C4-2B (cell line): ENCODE data around the gene TENM4.
A peak's percentile ranks its signal among the peaks of the same experiment; 100 is the strongest.

ENCODE experiments used
- CTCF ChIP-seq: fragments of 450-650 bp; conservative IDR thresholded peaks from 2 replicates; pipeline ENCODE4 v1.5.1; 2017; ENCODE audit warnings: mild to moderate bottlenecking
- ZFX ChIP-seq: fragments of 450-650 bp; IDR thresholded peaks from 2 replicates; pipeline ENCODE4 v1.6.1; 2017

- TF ChIP-seq CTCF (peak; percentile 88), ZFX (no peak)
These were observed 725.1 kb downstream of the TENM4 start for GRCh38 chr11:78715639-78716311.
